ENCODE results near the gene CHN2.

DNA sequence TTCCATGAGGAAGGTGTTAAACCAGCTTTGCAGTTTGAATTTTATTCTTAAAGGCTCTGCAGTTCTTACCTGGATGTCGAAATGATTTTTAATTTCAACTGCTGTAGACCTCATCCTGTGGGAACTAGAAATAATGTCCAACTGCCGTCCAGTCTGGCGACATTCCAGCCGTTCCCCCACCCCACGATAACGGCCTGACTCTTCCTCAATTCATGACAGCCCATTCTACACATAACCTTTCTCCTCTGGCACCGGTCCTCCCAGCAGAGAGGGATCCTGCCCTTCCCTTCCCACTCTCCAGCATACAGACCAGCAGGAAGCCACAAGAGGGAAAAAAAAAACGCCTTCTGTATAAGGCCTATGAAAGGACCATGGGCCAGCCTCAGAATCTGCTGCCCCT lies 317.3 kb downstream of the CHN2 start:
- TF ChIP-seq, protein P1, sequence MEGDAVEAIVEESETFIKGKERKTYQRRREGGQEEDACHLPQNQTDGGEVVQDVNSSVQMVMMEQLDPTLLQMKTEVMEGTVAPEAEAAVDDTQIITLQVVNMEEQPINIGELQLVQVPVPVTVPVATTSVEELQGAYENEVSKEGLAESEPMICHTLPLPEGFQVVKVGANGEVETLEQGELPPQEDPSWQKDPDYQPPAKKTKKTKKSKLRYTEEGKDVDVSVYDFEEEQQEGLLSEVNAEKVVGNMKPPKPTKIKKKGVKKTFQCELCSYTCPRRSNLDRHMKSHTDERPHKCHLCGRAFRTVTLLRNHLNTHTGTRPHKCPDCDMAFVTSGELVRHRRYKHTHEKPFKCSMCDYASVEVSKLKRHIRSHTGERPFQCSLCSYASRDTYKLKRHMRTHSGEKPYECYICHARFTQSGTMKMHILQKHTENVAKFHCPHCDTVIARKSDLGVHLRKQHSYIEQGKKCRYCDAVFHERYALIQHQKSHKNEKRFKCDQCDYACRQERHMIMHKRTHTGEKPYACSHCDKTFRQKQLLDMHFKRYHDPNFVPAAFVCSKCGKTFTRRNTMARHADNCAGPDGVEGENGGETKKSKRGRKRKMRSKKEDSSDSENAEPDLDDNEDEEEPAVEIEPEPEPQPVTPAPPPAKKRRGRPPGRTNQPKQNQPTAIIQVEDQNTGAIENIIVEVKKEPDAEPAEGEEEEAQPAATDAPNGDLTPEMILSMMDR (IDR thresholded peaks at IDR 0.05): no peak
- TF ChIP-seq POLR2A (IDR thresholded peaks at IDR 0.05): no peak
- TF ChIP-seq POLR2AphosphoS5 (IDR thresholded peaks at IDR 0.05): no peak

Measured in upper lobe of left lung (tissue), 4 donors.